ENCODE measurements around the gene UBR2. TPM values are rescaled to one million over a fixed set of nuclear protein-coding genes. Genes with fewer than 3 reads are reported as not detected.

Gene UBR2
- total RNA-seq, 1 donor from 2014 or later, result 32.3 TPM

DNA sequence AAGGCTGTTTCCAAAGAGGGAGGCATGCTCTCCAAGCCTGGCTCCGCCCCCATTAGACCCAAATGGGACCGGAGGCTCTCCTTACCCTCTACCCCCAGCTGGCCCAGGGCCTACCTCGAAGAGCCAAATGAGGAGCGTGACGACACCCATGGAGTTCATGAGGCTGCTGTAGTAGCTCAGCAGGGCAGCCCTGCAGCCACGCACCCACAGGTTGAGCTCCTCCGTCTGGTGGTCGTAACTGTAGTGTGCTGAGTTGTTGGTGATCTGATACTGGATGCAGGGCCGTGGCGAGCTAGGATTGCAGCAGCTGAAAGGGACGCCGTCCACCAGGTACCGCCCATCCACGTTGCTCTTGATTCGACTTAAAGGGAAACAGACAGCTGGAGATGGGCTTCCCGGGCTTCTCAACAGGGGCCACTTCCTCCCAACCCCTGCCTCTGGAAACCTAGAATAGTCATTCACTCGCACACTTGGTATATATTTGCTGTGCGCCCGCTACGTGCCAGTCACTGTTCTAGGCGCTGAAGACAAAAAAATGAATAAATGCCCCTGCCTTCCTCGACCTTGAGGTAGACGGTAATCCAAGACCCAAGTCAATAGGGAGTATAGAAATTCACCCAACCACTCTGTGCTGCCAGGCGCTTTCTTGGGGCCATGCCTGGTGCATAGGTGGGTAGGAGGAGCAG is 140.6 kb downstream of the UBR2 start:
- no peak for DNase-seq
- no peak overlapping the region for H3K4me3 Mint-ChIP-seq (ENCODE audit: unreplicated experiment)

DNA sequence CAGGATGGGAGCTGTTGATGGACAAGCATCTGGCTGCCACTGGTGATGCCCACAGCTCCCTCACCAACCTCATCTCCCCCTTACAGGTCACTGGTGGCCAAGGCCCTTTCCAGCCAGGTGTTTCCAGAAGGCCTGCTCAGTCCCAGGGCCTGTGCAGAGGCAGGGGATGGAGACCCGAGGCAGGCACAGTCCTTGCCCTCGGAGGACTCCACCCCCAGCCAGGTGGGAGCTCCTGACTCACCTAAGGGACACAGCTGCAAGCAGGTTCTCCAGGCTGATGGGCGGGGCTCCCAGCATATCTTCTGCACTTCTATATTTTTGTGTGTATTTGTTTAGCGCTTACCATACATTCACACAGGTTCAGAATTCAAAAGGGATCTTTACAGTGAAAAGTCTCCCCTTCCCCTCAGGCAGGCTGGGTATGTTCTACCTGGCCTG is 141.1 kb downstream of the UBR2 start:
- DNase-seq, result no peak
- Mint-ChIP-seq H3K9me3 (ENCODE audit: unreplicated experiment) (peaks cover 10% of the 10 kb centered on the region), H3K4me1 (ENCODE audit: low read depth, unreplicated experiment) (no peaks in the 10 kb centered on the region), H3K4me3 (ENCODE audit: unreplicated experiment) (no peak overlapping the region), H3K36me3 (ENCODE audit: unreplicated experiment) (no peaks in the 10 kb centered on the region), H3K27ac (ENCODE audit: unreplicated experiment) (no peak overlapping the region), H3K27me3 (ENCODE audit: unreplicated experiment) (peaks cover 9% of the 10 kb centered on the region)
- TF ChIP-seq, protein P1, sequence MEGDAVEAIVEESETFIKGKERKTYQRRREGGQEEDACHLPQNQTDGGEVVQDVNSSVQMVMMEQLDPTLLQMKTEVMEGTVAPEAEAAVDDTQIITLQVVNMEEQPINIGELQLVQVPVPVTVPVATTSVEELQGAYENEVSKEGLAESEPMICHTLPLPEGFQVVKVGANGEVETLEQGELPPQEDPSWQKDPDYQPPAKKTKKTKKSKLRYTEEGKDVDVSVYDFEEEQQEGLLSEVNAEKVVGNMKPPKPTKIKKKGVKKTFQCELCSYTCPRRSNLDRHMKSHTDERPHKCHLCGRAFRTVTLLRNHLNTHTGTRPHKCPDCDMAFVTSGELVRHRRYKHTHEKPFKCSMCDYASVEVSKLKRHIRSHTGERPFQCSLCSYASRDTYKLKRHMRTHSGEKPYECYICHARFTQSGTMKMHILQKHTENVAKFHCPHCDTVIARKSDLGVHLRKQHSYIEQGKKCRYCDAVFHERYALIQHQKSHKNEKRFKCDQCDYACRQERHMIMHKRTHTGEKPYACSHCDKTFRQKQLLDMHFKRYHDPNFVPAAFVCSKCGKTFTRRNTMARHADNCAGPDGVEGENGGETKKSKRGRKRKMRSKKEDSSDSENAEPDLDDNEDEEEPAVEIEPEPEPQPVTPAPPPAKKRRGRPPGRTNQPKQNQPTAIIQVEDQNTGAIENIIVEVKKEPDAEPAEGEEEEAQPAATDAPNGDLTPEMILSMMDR (IDR thresholded peaks at IDR 0.05; ENCODE audit: partially characterized antibody, unreplicated experiment), result no peak

More for the DNA sequence above, 140.6 kb downstream of the UBR2 start:
- Mint-ChIP-seq H3K4me1 (ENCODE audit: low read depth, unreplicated experiment) (no peaks in the 10 kb centered on the region), H3K27me3 (ENCODE audit: unreplicated experiment) (peaks cover 9% of the 10 kb centered on the region), H3K27ac (ENCODE audit: unreplicated experiment) (no peak overlapping the region), H3K9me3 (ENCODE audit: unreplicated experiment) (peaks cover 10% of the 10 kb centered on the region), H3K36me3 (ENCODE audit: unreplicated experiment) (no peaks in the 10 kb centered on the region)
- TF ChIP-seq, protein P1 (IDR thresholded peaks at IDR 0.05; ENCODE audit: partially characterized antibody, unreplicated experiment), result no peak

DNA sequence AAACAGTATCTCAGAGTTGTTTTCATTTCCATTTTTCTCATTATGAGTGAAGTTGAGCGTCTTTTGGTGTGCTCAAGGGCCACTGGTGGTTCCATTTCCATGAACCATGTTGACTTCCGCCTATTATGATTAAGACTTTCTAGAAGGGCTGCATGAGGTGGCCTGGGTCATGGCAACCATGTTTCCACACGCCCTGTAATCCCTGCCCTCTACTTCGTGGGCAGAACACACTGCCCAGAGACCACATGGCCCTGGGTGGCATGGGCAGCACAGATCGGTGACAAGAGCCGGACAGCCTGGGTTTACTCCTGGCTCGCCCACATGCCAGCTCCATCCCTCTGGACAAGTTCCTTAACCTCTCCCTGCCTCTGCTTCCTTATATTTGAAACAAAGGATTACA is 143.8 kb downstream of the UBR2 start:
- Mint-ChIP-seq H3K36me3 (ENCODE audit: unreplicated experiment) (peaks cover 12% of the 10 kb centered on the region), H3K27ac (ENCODE audit: unreplicated experiment) (no peak overlapping the region), H3K4me1 (ENCODE audit: low read depth, unreplicated experiment) (no peaks in the 10 kb centered on the region), H3K27me3 (ENCODE audit: unreplicated experiment) (peaks cover 9% of the 10 kb centered on the region), H3K4me3 (ENCODE audit: unreplicated experiment) (no peak overlapping the region), H3K9me3 (ENCODE audit: unreplicated experiment) (peaks cover 11% of the 10 kb centered on the region)
- no peak for DNase-seq
- TF ChIP-seq, protein P1 (IDR thresholded peaks at IDR 0.05; ENCODE audit: partially characterized antibody, unreplicated experiment), result no peak

GRCh38 chr6:42708096-42708495 is 144.3 kb downstream of the UBR2 start:
- TF ChIP-seq, protein P1 (IDR thresholded peaks at IDR 0.05; ENCODE audit: partially characterized antibody, unreplicated experiment), result no peak
- H3K36me3 Mint-ChIP-seq (ENCODE audit: unreplicated experiment), result peaks cover 12% of the 10 kb centered on the region
- no peak for DNase-seq

GRCh38 chr6:42709871-42710270 is 146.0 kb downstream of the UBR2 start:
- no peak for DNase-seq
- no peaks in the 10 kb centered on the region for H3K4me1 Mint-ChIP-seq (ENCODE audit: low read depth, unreplicated experiment)
- no peak overlapping the region for H3K4me3 Mint-ChIP-seq (ENCODE audit: unreplicated experiment)
- TF ChIP-seq, protein P1 (IDR thresholded peaks at IDR 0.05; ENCODE audit: partially characterized antibody, unreplicated experiment), result no peak
- no peak overlapping the region for H3K27ac Mint-ChIP-seq (ENCODE audit: unreplicated experiment)
- H3K9me3 Mint-ChIP-seq (ENCODE audit: unreplicated experiment), result peaks cover 11% of the 10 kb centered on the region
- H3K36me3 Mint-ChIP-seq (ENCODE audit: unreplicated experiment), result peaks cover 12% of the 10 kb centered on the region
- peaks cover 6% of the 10 kb centered on the region for H3K27me3 Mint-ChIP-seq (ENCODE audit: unreplicated experiment)

More at GRCh38 chr6:42708096-42708495, 144.3 kb downstream of the UBR2 start:
- H3K27me3 Mint-ChIP-seq (ENCODE audit: unreplicated experiment), result peaks cover 9% of the 10 kb centered on the region
- H3K4me3 Mint-ChIP-seq (ENCODE audit: unreplicated experiment), result no peak overlapping the region
- H3K4me1 Mint-ChIP-seq (ENCODE audit: low read depth, unreplicated experiment), result no peaks in the 10 kb centered on the region
- H3K27ac Mint-ChIP-seq (ENCODE audit: unreplicated experiment), result no peak overlapping the region
- H3K9me3 Mint-ChIP-seq (ENCODE audit: unreplicated experiment), result peaks cover 11% of the 10 kb centered on the region

Measured in glutamatergic neuron (in vitro differentiated cells).